Measurements from ENCODE around the gene DLEU7. TPM values are rescaled to one million over a fixed set of nuclear protein-coding genes. Genes with fewer than 3 reads are reported as not detected.

DLEU7 gene
- polyA plus RNA-seq, result not detected

DNA sequence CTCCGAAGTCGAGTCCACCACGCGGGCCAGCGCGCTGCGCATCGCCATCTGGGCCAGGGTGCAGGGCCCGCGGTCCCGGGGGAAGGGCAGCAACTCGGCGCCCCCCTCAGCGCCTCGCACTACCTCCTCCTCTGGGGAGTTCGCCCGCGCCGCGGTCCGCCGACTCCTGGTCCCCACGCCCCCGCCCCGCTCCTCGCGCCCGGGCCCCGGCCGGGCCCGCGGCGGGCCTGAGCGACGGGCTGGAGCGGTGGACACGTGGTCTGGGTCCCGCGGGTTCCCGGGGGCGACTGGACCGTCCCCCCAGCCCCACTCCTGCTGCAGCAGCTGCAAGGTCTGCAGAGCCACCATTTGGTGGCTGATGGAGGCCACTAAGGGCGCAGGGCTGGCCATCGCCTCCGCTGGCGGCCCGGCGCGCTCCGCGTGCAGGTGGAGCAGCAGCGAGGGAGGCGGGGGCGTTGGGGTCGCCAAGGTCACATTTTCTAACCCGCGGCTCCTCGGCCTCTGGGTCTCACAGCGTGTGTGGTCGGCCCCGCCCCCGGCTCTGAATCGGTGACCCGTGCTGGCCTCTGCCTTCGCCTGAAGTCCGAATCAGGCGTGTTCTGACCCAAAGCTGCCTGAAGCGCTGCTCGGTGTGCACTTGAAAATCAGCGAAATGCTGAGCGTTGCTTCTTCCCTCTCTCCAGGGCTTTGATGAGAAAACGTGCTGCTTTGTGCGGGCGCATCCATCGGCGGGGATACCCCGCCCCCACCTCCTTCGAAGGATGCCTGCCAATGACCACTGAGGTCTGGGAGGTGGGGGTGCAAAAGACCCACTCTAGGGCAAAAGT lies at the start of gene DLEU7:
TSS of gene DLEU7 (minus strand) at position 436 of the 827 bp plus-strand sequence. CDS start at position 390, 46 bp downstream.
- H3K9me3 Mint-ChIP-seq, result peaks cover 0 to 1% (median 0%) of the 10 kb centered on the region in 3 donors
- H3K36me3 Mint-ChIP-seq, result peaks cover 5% of the 10 kb centered on the region
- H3K4me3 Mint-ChIP-seq, result peak within 1 kb of the TSS; percentile 36 to 69 (median 58)
- peak within 1 kb of the TSS in 1 of 3 donors; percentile 72 for H3K27ac Mint-ChIP-seq
- H3K27me3 Mint-ChIP-seq, result peaks cover 10% of the 10 kb centered on the region
- peaks cover 12 to 24% (median 12%) of the 10 kb centered on the region in 3 donors for H3K4me1 Mint-ChIP-seq

DNA sequence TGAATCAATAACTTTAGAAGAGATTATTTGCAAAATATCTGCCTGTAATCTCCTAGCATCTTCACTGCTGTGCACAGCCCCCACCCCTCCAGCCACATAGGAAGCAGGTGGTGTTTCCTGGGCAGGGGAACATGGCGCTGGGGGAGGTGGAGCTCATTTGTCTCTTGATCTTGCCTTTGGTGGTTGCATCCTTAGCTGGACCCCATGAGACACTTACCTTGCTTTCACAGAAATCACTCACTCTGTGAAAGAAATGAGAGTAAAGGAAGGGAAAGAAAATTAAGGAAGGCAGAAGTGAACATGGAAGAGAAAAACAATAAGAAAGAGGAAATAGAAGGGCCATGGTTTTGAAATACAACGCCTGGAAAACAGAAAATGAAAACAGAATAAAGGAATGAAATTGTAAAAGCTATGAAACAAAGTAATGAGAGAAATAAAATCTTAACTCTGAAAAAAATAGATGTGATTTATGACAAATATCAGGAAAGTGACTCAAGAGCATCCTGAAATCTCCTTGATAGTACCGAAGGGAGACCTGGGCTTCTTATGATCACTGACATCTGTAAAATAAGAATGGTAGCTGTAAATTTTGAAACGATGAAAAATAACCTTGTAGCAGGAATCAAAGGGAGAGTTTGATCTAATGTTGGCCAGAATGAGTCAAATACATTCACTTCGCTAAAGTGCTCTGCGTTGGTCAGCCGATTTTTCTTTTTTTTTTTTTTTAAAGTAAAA lies 48.9 kb upstream of the DLEU7 start:
- H3K9me3 Mint-ChIP-seq, result peaks cover 0 to 2% (median 2%) of the 10 kb centered on the region in 3 donors
- H3K4me1 Mint-ChIP-seq, result peaks cover 39 to 62% (median 55%) of the 10 kb centered on the region in 3 donors

DNA sequence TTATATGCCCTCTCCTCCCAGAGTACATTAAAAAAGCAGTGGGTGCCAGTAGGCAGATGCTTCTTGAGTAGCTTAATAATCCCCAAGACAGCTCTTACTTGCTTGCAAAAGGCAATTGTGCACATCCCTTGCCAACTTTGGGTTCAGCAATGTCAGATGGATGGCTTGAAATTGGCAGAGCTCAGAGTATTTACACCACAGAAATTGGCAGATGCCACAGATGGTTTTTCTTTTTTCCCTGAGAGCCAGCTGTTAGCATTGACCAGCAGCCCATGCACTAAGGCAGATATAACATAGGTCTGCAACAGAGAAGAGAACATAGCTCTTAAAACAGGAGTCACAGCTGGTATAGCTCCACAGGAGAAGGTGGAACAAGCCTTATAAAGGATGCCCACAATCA lies 47.7 kb upstream of the DLEU7 start:
- peaks cover under 1% of the 10 kb centered on the region for H3K36me3 Mint-ChIP-seq
- peaks cover 40 to 62% (median 60%) of the 10 kb centered on the region in 3 donors for H3K4me1 Mint-ChIP-seq
- no peaks in the 10 kb centered on the region for H3K27me3 Mint-ChIP-seq
- H3K27ac Mint-ChIP-seq, result peak overlapping the region; percentile 51 to 98 (median 81)
- H3K4me3 Mint-ChIP-seq, result peak overlapping the region in 3 of 4 donors; percentile 75 to 97 (median 89)
- peaks cover 0 to 2% (median 2%) of the 10 kb centered on the region in 3 donors for H3K9me3 Mint-ChIP-seq

More for the DNA sequence above, 48.9 kb upstream of the DLEU7 start:
- Mint-ChIP-seq H3K4me3 (peak overlapping the region; percentile 72 to 97 (median 82)), H3K27ac (peak overlapping the region; percentile 79 to 98 (median 81)), H3K36me3 (no peaks in the 10 kb centered on the region), H3K27me3 (no peaks in the 10 kb centered on the region)

DNA sequence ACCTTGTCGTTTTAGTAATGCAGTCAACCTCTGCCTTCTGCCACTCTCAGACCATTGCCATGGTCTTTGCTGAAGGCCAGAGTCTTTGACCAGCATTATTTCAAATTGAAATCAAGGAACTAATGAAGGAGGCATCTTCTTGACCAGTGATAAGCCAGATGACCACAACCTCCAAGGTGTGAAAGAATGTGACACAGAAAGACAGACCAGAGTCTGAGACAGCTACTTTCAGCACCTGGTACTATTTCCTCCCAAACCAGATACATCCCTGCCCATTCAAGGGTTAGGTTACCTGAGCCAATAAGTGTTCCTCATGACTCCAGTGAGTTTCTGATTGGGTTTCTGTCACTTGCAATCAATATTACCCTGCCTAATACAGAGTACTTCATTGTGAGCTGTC lies 45.8 kb upstream of the DLEU7 start:
- peaks cover 39 to 64% (median 58%) of the 10 kb centered on the region in 3 donors for H3K4me1 Mint-ChIP-seq
- peak overlapping the region in 1 of 4 donors; percentile 1 for H3K4me3 Mint-ChIP-seq
- H3K9me3 Mint-ChIP-seq, result peaks cover 0 to 2% (median 0%) of the 10 kb centered on the region in 3 donors
- peak overlapping the region in 1 of 3 donors; percentile 39 for H3K27ac Mint-ChIP-seq
- H3K36me3 Mint-ChIP-seq, result peaks cover 2% of the 10 kb centered on the region
- H3K27me3 Mint-ChIP-seq, result no peaks in the 10 kb centered on the region

DNA sequence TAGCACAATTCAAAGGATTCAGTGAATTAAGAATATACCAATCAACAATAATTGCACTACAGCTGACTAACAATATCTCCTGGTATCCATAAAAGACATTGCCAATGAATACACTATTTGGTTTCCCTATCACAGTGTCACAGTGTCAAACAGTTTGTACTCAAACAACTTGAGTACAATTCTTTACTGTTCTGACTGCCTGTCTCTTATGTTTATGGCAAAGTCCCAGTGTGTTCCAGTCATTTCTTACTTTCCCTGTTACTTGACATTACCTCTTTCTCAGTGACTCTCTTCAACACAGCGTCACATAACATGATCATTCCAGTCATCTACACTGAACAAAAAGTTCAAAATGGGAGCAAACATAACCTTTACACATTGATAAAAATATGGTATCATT lies 44.9 kb upstream of the DLEU7 start:
- peaks cover 32 to 56% (median 48%) of the 10 kb centered on the region in 3 donors for H3K4me1 Mint-ChIP-seq
- H3K4me3 Mint-ChIP-seq, result no peak overlapping the region
- no peaks in the 10 kb centered on the region for H3K27me3 Mint-ChIP-seq
- H3K36me3 Mint-ChIP-seq, result peaks cover 2% of the 10 kb centered on the region
- no peak overlapping the region for H3K27ac Mint-ChIP-seq
- H3K9me3 Mint-ChIP-seq, result no peaks in the 10 kb centered on the region

DNA sequence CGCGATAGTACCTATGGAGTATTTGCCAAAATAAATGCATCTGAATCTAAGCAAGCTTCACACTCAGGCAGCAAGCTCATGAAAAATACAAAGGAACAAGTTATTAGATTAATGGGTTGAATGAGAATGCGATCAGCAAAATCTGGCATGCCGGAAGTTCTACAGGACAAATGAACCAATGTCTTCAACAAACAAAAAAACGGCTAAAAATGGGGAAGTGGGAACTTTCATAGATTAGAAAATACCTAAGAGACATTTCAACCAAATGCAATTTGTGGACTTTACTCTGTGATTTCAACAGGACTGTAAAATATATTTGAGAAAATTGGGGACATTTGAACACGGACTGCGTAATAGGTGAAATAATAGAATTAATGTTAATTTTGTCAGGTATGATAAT lies 43.7 kb upstream of the DLEU7 start:
- Mint-ChIP-seq H3K9me3 (no peaks in the 10 kb centered on the region), H3K4me1 (peaks cover 25 to 44% (median 38%) of the 10 kb centered on the region in 3 donors), H3K4me3 (peak overlapping the region in 2 of 4 donors; percentile 6 to 7), H3K27me3 (no peaks in the 10 kb centered on the region), H3K36me3 (peaks cover 2% of the 10 kb centered on the region), H3K27ac (no peak overlapping the region)

DNA sequence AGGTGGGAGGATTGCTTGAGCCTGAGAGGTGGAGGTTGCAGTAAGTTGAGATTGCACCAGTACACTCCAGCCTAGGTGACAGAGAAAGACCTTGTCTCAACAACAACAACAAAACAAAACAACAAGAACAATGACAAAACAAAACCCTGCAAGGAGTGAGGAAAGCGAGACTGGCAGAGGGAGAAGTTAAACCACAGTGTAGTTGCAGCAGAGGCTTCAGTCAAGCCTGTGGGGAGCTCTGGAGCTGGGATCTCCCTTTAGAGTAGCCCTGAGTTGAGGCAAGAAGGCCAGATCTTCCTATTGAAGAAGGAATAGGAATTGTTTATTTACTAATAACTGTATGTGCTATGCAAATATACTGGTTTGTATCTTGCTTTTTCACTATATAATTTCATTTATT lies 40.8 kb upstream of the DLEU7 start:
- H3K27ac Mint-ChIP-seq, result no peak overlapping the region

DNA sequence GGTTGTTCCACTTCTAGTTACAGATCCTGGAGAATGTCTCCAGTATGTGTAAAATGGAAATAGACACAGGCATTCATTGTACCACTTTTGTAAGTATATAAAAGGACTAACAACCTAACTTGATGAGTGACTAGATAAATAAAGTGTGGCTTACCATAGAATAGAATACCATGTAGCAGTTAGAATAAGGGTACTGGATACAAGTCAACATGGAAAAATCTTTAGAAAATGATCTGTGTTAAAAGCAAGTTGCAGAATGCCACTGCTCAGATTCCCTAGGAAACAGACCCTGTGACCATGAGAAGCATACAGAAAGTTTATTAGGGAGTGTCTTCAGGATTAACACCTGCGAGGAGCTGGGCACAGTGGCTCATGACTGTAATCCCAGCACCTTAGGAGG lies 40.2 kb upstream of the DLEU7 start:
- Mint-ChIP-seq H3K36me3 (peaks cover 3% of the 10 kb centered on the region), H3K27me3 (no peaks in the 10 kb centered on the region), H3K27ac (no peak overlapping the region), H3K4me3 (no peak overlapping the region), H3K9me3 (no peaks in the 10 kb centered on the region), H3K4me1 (peaks cover 9 to 26% (median 20%) of the 10 kb centered on the region in 3 donors)

More for the DNA sequence above, 40.8 kb upstream of the DLEU7 start:
- Mint-ChIP-seq H3K4me3 (no peak overlapping the region), H3K27me3 (no peaks in the 10 kb centered on the region), H3K4me1 (peaks cover 9 to 30% (median 24%) of the 10 kb centered on the region in 3 donors), H3K9me3 (no peaks in the 10 kb centered on the region), H3K36me3 (peaks cover 3% of the 10 kb centered on the region)

DNA sequence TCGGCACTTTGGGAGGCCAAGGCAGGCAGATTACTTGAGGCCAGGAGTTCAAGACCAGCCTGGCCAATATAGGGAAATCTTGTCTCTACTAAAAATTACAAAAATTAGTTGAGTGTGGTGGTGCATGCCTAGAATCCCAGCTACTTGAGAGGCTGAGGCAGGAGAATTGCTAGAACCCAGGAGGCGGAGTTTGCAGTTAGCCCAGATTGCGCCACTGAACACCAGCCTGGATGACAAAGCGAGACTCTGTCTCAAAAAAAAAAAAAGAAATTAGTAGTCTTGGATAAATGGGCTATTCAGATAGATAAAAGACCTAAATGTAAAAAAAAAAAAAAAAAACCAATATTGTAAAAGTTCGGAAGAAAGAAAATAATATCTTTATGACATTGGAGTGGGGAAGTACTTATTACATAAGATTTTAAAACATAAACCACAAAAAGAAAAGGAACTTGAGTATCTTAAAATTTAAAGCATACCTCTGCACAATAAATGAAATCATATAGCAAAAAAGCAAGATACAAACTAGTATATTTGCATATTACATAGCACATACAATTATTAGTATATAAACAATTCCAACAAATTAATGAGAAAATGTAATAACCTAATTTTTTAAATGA lies 39.4 kb upstream of the DLEU7 start:
- Mint-ChIP-seq H3K27ac (no peak overlapping the region), H3K4me3 (no peak overlapping the region), H3K4me1 (peaks cover 9 to 21% (median 19%) of the 10 kb centered on the region in 3 donors), H3K9me3 (no peaks in the 10 kb centered on the region), H3K36me3 (peaks cover 3% of the 10 kb centered on the region), H3K27me3 (no peaks in the 10 kb centered on the region)

DNA sequence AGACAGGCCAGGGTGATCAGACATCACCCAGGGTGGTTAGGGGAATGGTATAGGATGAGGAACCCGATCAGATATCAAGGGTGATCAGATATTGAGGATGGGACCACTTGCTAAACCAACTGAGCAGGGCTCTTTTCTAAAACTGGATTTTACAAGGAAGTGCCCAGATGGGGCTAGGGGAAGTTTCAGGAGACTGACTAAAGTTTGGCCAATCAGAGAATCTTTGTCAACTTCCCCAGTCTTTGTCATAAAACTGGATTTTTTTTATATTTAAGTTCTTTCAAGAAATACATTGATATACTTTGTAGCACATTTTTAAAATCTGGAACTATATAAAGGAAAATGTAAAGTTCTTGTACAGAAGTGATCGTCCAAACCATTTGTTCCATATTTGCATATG lies 30.5 kb upstream of the DLEU7 start:
- H3K36me3 Mint-ChIP-seq, result peaks cover 8% of the 10 kb centered on the region
- H3K27ac Mint-ChIP-seq, result no peak overlapping the region
- no peaks in the 10 kb centered on the region for H3K27me3 Mint-ChIP-seq
- H3K4me1 Mint-ChIP-seq, result peaks cover 0 to 2% (median 2%) of the 10 kb centered on the region in 3 donors
- H3K4me3 Mint-ChIP-seq, result no peak overlapping the region
- H3K9me3 Mint-ChIP-seq, result peaks cover 0 to 3% (median 0%) of the 10 kb centered on the region in 3 donors

DNA sequence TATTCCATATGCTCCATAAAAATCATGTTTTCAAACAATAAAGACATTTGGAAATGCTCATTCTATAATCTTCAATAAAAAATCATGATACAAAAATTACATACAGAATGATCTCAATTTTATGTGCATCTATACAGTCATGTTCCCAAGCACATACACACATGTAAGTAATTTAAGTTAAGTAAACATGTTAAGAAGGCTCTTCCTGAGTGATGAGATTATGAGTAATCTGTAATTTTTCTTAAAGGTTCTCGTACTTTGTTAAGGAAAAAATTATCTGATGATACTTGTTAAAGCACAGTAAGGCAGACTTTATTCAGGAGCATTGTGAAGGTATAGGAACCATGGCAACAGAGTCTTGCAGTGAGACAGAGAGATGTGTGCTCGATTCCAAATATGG lies 30.0 kb upstream of the DLEU7 start:
- no peak overlapping the region for H3K4me3 Mint-ChIP-seq
- peaks cover 0 to 3% (median 0%) of the 10 kb centered on the region in 3 donors for H3K9me3 Mint-ChIP-seq
- H3K36me3 Mint-ChIP-seq, result peaks cover 8% of the 10 kb centered on the region
- peaks cover under 1 to 3% (median 2%) of the 10 kb centered on the region in 3 donors for H3K4me1 Mint-ChIP-seq
- no peak overlapping the region for H3K27ac Mint-ChIP-seq
- no peaks in the 10 kb centered on the region for H3K27me3 Mint-ChIP-seq

DNA sequence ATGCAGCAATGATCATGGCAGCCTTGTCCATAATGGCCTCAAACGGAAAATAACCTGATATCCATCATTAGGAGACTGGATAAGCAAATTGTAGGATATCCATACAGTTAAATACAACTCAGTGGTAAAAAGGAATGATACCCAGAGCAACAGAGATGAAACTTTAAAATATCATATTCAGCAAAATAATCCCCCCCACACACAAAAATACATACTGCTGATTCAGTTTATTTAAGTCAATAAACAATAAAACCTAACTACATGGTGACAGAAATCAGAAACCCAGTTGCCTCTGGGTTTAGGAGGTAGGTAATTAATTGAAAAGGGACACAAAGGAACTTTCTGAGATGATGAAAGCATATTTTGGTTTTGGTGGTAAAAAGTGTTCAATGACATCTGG lies 27.9 kb upstream of the DLEU7 start:
- Mint-ChIP-seq H3K4me3 (no peak overlapping the region), H3K4me1 (peaks cover 4 to 11% (median 10%) of the 10 kb centered on the region in 3 donors), H3K36me3 (peaks cover 7% of the 10 kb centered on the region), H3K27ac (no peak overlapping the region), H3K27me3 (peaks cover 2% of the 10 kb centered on the region), H3K9me3 (peaks cover 0 to 3% (median 0%) of the 10 kb centered on the region in 3 donors)

DNA sequence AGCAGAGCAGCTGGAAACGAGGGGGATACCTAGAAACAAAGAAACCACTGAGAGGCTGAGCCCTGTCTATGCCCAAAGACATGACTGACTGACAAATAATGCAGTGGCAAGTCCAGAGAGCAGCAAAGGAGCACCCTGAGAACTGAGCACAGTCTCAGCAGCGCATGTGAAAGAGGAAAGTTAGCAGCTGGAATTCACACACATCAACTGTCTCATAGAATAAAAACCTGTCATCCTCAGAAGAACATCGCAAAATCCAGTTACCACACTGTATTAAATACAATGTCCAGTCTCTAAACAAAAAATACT lies 24.1 kb upstream of the DLEU7 start:
- Mint-ChIP-seq H3K4me1 (peaks cover 4 to 11% (median 11%) of the 10 kb centered on the region in 3 donors), H3K27ac (no peak overlapping the region), H3K27me3 (peaks cover 2% of the 10 kb centered on the region), H3K4me3 (no peak overlapping the region), H3K36me3 (peaks cover 5% of the 10 kb centered on the region), H3K9me3 (peaks cover 0 to 3% (median 0%) of the 10 kb centered on the region in 3 donors)

DNA sequence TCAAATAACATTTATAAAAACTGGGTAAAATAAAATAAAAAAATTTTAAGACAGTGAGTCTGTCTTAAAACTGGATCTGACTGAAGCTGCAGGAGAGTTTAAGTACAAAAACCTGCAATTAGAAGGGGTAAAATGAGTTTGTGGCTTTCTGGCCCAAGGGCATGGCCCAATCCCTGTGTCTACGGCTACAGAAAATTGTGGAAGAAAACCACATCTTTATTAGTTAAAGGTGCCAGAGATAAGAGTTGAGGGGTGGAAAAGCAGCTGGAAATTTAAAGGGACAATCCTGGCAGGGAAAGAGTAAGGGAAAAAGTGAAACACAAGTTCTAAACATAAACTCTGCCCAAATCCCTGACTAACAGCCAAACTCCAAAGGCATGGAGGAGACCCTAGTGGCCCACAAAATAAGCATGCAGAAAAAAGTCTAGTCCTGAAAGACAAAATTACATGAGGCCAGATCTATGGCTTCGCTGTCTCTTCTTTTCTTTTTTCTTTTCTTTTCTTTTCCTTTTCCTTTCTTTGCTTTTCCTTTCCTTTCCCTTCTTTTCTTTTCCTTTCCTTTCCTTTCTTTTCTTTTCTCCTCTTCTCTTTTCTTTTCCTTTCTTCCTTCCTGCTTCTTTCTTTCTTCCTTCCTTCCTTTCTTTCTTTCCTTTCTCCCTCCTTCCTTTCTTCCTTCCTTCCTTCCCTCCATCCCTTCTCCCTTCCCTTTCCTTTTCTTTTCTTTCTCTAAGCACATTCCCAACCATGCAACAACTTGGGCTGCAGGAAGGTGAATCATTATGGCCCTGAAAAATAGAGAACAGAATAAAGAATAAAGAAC lies 23.5 kb upstream of the DLEU7 start:
- H3K36me3 Mint-ChIP-seq, result peaks cover 5% of the 10 kb centered on the region
- H3K27me3 Mint-ChIP-seq, result peaks cover 2% of the 10 kb centered on the region
- H3K4me1 Mint-ChIP-seq, result peaks cover 4 to 11% (median 11%) of the 10 kb centered on the region in 3 donors
- H3K27ac Mint-ChIP-seq, result no peak overlapping the region
- no peak overlapping the region for H3K4me3 Mint-ChIP-seq
- peaks cover 0 to 3% (median 0%) of the 10 kb centered on the region in 3 donors for H3K9me3 Mint-ChIP-seq
